HL-60 (cell line): ENCODE data around the gene PHF21A.

Experiments used
- DNase-seq, 2 experiments: peaks; one replicate each; pipeline ENCODE4 v3.0.0-alpha.2; 2010 to 2020; ENCODE audit warnings: low read depth in 1 of 2, low spot score in 1 of 2
- H3K27ac ChIP-seq: fragments of 250-450 bp; sonication (Bioruptor Pico); replicated peaks from 2 replicates; pipeline ENCODE4 v1.5.1; 2020; ENCODE audit warnings: mild to moderate bottlenecking, moderate library complexity
- H3K27me3 ChIP-seq: fragments of 250-450 bp; sonication (Bioruptor Pico); 2 replicates; pipeline ENCODE4 v1.5.1; 2021; ENCODE audit warnings: mild to moderate bottlenecking, moderate library complexity; ENCODE audit not compliant: insufficient read depth, poor library complexity, severe bottlenecking
- H3K4me3 ChIP-seq: replicated peaks from 2 replicates; pipeline ENCODE4 v1.5.1; 2011; ENCODE audit warnings: mild to moderate bottlenecking, control low read depth, low read length; ENCODE audit not compliant: insufficient read depth
- CTCF ChIP-seq: IDR thresholded peaks from one replicate; pipeline ENCODE4 v1.5.1; 2011; ENCODE audit warnings: low read length, control low read depth, inconsistent platforms; ENCODE audit not compliant: insufficient read depth
- GABPA ChIP-seq: IDR thresholded peaks from 2 replicates; pipeline ENCODE4 v1.6.1; 2012; ENCODE audit warnings: low read depth
- POLR2AphosphoS5 ChIP-seq: IDR thresholded peaks from 2 replicates; pipeline ENCODE4 v1.6.1; 2012; ENCODE audit warnings: low read depth
- REST ChIP-seq: IDR thresholded peaks from 2 replicates; pipeline ENCODE4 v1.6.1; 2012; ENCODE audit warnings: low read depth; ENCODE audit not compliant: insufficient replicate concordance
- SPI1 ChIP-seq: IDR thresholded peaks from 2 replicates; pipeline ENCODE4 v1.6.1; 2012; ENCODE audit warnings: low read depth, mild to moderate bottlenecking, borderline replicate concordance

PHF21A gene

GRCh38 chr11:46160100-46160499, 38.8 kb upstream of the PHF21A start:
- H3K27ac ChIP-seq, result no peak overlapping the region
- DNase-seq, result no peak
- no peak overlapping the region for H3K4me3 ChIP-seq
- peaks cover 2% of the 10 kb centered on the region for H3K27me3 ChIP-seq
- TF ChIP-seq REST, result no peak
- no peak for TF ChIP-seq POLR2AphosphoS5
- no peak for TF ChIP-seq CTCF
- TF ChIP-seq GABPA, result no peak
- no peak for TF ChIP-seq SPI1

DNA sequence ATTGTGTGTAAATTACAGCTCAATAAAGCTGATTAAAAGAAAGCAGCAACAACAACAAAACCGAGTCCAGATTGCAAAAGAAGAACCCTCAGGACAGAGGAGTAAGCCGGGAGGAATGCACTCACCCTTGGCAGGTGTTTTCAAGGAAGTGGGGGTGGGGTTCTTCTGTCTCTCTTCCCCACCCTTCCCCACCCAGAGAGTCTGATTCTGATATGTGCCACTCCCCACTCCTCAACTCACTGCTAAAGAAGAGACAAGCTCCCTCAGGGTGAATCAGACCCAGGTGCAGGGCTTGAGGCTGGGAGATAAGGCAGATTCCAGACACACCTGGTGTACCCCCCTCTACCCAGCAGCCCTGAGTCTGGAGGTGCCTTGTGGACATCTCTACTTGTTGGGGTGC, 38.4 kb upstream of the PHF21A start:
- H3K4me3 ChIP-seq, result no peak overlapping the region
- no peak overlapping the region for H3K27ac ChIP-seq
- TF ChIP-seq GABPA (no peak), POLR2AphosphoS5 (no peak), CTCF (no peak), REST (no peak), SPI1 (no peak)
- peaks cover 2% of the 10 kb centered on the region for H3K27me3 ChIP-seq
- no peak for DNase-seq

- H3K4me3 ChIP-seq, result no peak overlapping the region
- TF ChIP-seq CTCF, result no peak
- TF ChIP-seq POLR2AphosphoS5, result no peak
- no peak for TF ChIP-seq REST
- no peak for TF ChIP-seq SPI1
- TF ChIP-seq GABPA, result no peak
- H3K27me3 ChIP-seq, result no peaks in the 10 kb centered on the region
- DNase-seq, result no peak
- no peak overlapping the region for H3K27ac ChIP-seq
Measured at GRCh38 chr11:46149826-46150225, 28.6 kb upstream of the PHF21A start.
